ENCODE results near the gene IGFBP2. TPM values are rescaled to one million over a fixed set of nuclear protein-coding genes. Genes with fewer than 3 reads are reported as not detected.
A peak's percentile ranks its signal among the peaks of the same experiment; 100 is the strongest.

IGFBP2 gene
- total RNA-seq, 1 donor = 1.1 TPM

GRCh38 chr2:216696751-216697560, 63.7 kb downstream of the IGFBP2 start:
- TF ChIP-seq CTCF (IDR thresholded peaks at IDR 0.05; ENCODE audit: insufficient read depth, low read length) = peak; percentile 70
- no peak overlapping the region for H3K4me3 ChIP-seq (ENCODE audit: low read depth, low read length)
- peak; percentile 60 for DNase-seq (ENCODE audit: low read depth)

DNA sequence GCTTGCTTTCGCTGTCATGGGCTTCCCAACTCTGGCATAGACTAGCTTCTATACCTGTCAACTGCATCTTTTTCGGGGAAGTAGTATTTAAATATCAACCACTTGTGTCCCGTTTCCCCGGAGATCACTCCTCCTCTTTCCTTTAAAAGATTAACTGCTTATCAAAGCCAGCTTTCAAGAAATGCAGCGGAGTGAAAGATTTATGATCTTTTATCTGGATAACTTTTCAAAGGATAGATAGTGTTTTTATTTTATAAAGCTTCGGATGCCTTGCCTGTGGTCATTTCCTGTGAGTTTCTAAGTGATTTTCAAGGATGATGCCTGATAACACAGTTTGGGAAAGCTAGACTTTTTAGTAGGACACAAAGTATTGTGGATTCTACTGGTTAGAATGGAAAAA, 65.1 kb downstream of the IGFBP2 start:
- TF ChIP-seq CTCF (IDR thresholded peaks at IDR 0.05; ENCODE audit: insufficient read depth, low read length) = no peak

GRCh38 chr2:216698895-216699294, 65.7 kb downstream of the IGFBP2 start:
- peak; percentile 73 for TF ChIP-seq CTCF (IDR thresholded peaks at IDR 0.05; ENCODE audit: insufficient read depth, low read length)
- H3K4me3 ChIP-seq (ENCODE audit: low read depth, low read length) = no peak overlapping the region
- peak; percentile 76 for DNase-seq (ENCODE audit: low read depth)

More for the DNA sequence above, 65.1 kb downstream of the IGFBP2 start:
- H3K4me3 ChIP-seq (ENCODE audit: low read depth, low read length) = no peak overlapping the region
- no peak for DNase-seq (ENCODE audit: low read depth)

DNA sequence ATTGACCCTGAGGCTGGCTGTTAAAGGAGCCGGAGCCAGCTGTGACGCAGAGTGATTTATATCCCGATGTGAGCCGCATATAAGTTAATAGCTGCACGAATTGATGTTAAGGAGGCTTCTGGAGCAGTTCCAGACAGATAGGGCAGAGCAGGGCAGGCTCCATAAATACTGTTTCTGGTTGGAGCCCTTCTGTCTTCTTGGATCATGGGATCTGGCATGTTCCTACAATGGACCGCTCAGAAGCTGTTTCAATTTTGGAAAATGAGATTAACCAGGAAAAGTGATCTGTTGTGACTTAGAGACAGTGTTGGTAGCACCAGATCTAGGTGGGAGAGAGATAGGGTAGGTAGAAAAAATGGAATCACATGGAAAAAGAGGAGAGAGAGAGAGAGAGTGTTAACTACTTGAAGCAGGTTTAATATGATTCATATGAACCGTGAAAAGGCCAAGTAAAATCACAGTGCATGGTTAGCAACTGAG, 66.9 kb downstream of the IGFBP2 start:
- no peak for DNase-seq (ENCODE audit: low read depth)
- H3K4me3 ChIP-seq (ENCODE audit: low read depth, low read length) = no peak overlapping the region
- no peak for TF ChIP-seq CTCF (IDR thresholded peaks at IDR 0.05; ENCODE audit: insufficient read depth, low read length)

DNA sequence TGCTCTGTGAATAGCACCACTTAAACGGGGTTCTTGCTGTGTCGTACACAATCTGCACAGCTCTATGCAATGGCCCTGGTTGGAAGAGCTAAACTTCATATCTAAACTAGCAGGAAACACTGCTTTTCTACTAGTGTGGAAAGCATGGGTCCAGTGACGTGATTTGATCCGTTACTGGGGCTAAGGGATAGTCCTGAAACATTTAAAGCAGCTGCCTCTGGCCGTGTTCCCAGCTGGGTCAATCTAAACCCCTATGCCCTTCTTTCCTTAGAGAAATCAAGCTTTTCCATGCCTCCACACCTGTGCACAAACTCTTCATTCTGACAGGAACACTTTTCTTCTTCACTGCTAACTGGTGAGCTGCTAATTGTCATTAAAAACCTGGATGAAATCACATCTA, 67.6 kb downstream of the IGFBP2 start:
- no peak for TF ChIP-seq CTCF (IDR thresholded peaks at IDR 0.05; ENCODE audit: insufficient read depth, low read length)
- H3K4me3 ChIP-seq (ENCODE audit: low read depth, low read length) = no peak overlapping the region
- no peak for DNase-seq (ENCODE audit: low read depth)

GRCh38 chr2:216701544-216701943, 68.3 kb downstream of the IGFBP2 start:
- H3K4me3 ChIP-seq (ENCODE audit: low read depth, low read length) = no peak overlapping the region
- TF ChIP-seq CTCF (IDR thresholded peaks at IDR 0.05; ENCODE audit: insufficient read depth, low read length) = no peak
- DNase-seq (ENCODE audit: low read depth) = no peak
